ENCODE measurements around the gene PSMD2.

DNA sequence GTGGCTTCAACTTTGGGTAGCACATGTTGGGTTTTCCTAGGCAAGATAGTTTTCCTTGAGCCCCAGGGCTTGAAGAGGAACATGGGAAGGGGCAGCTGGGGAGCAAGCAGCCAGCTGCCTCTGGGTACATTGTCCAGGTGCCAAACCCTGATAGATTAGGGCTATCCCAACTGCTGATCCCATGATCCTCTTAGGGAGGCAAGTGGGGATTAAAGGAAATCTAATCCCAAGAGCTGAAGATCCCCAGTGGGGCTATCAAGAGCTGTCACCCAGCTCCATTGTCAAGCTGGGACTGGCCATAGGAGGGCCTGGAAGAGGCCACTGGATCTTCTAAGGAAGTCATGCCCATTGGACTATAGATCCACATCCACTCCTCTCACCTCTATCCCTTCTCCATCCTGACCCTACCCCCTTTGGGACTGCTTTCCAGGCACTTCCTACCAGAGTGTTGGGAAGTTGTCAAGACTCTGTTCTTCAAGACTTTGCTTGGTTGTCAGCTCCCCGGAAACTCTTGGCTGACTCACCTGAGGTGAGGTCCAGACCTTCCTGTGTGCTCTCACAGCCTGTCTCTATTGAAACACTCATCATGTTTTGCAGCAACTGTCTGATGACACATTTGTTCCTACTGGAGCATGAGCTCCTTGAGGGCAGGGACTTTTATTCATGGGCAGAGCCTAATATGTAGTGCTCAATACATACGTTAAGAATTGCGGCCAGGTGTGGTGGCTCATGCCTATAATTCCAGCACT is 43.6 kb upstream of the PSMD2 start:
- TF ChIP-seq, protein P1, sequence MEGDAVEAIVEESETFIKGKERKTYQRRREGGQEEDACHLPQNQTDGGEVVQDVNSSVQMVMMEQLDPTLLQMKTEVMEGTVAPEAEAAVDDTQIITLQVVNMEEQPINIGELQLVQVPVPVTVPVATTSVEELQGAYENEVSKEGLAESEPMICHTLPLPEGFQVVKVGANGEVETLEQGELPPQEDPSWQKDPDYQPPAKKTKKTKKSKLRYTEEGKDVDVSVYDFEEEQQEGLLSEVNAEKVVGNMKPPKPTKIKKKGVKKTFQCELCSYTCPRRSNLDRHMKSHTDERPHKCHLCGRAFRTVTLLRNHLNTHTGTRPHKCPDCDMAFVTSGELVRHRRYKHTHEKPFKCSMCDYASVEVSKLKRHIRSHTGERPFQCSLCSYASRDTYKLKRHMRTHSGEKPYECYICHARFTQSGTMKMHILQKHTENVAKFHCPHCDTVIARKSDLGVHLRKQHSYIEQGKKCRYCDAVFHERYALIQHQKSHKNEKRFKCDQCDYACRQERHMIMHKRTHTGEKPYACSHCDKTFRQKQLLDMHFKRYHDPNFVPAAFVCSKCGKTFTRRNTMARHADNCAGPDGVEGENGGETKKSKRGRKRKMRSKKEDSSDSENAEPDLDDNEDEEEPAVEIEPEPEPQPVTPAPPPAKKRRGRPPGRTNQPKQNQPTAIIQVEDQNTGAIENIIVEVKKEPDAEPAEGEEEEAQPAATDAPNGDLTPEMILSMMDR (IDR thresholded peaks at IDR 0.05; ENCODE audit: low read depth, low read length, poor library complexity, severe bottlenecking) = no peak
- no peak for TF ChIP-seq EZH2phosphoT487 (IDR thresholded peaks at IDR 0.05; ENCODE audit: borderline replicate concordance, low read length)
